ENCODE measurements around the gene SLC38A1. TPM values are rescaled to one million over a fixed set of nuclear protein-coding genes. Genes with fewer than 3 reads are reported as not detected.

Gene SLC38A1
- total RNA-seq, 2 donors from 2014 or later: 265 to 277 TPM

DNA sequence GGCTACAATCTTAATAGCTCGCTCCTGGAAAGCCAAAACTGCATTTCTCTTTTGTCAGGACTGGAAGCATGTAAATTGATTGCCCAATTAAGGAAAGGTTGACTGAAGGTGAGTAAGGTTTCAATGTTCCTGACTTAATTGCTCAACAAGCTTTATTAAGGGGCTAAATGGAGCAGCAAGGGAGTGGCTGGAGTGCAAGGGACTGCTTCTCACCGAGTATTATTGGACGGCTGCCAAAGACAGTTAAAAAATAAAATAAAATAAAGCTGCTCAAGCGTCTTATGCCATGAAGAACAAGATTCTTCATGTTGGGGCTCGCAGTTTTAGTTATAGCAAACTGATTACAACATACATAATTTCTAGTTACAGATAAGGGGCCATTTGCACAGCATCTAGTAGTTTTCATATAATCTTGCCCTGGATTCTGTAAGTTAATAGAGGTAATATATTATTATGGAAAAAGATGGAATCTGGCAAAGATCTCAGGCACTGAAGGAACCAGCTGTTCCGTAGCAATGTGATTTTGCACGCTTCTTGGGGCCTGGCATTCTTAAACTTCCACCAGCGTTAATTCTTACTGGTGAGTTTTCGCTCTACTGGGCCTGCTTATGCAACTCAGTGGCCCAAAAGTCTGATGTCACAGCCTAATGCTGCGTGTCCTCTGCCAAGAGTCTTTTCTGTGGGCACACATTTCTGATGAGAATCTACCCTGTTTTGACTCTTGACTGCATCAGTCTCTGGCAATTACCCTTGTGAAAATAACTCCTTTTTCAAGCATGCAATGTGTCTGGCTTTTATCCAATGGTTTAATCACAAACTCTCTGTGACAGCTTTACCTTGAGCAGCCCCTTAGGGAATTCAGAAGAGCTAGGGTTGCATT is 108.5 kb downstream of the SLC38A1 start:
- Mint-ChIP-seq H3K9me3 (peaks cover 6 to 7% of the 10 kb centered on the region in 2 donors), H3K4me3 (no peak overlapping the region), H3K36me3 (ENCODE audit: insufficient read depth in 2 of 2) (peaks cover 8 to 12% of the 10 kb centered on the region in 2 donors), H3K27me3 (ENCODE audit: low read depth) (no peaks in the 10 kb centered on the region), H3K4me1 (ENCODE audit: low read depth) (peaks cover 15% of the 10 kb centered on the region), H3K27ac (no peak overlapping the region)
- DNase-seq: no peak
- no peak for ATAC-seq (replicated peaks in 1 of 2)

GRCh38 chr12:46159309-46159901 is 109.4 kb downstream of the SLC38A1 start:
- H3K4me3 Mint-ChIP-seq: no peak overlapping the region
- peaks cover 8 to 12% of the 10 kb centered on the region in 2 donors for H3K36me3 Mint-ChIP-seq (ENCODE audit: insufficient read depth in 2 of 2)

GRCh38 chr12:46158501-46158900 is 110.3 kb downstream of the SLC38A1 start:
- Mint-ChIP-seq H3K4me3 (no peak overlapping the region), H3K27me3 (ENCODE audit: low read depth) (no peaks in the 10 kb centered on the region), H3K9me3 (peaks cover 6 to 7% of the 10 kb centered on the region in 2 donors), H3K4me1 (ENCODE audit: low read depth) (peaks cover 15% of the 10 kb centered on the region), H3K27ac (no peak overlapping the region), H3K36me3 (ENCODE audit: insufficient read depth in 2 of 2) (peaks cover 8 to 12% of the 10 kb centered on the region in 2 donors)
- ATAC-seq (replicated peaks in 1 of 2) (no peak), DNase-seq (no peak)

More at GRCh38 chr12:46159309-46159901, 109.4 kb downstream of the SLC38A1 start:
- H3K9me3 Mint-ChIP-seq: peaks cover 6 to 7% of the 10 kb centered on the region in 2 donors
- H3K27ac Mint-ChIP-seq: no peak overlapping the region
- peaks cover 15% of the 10 kb centered on the region for H3K4me1 Mint-ChIP-seq (ENCODE audit: low read depth)
- no peak for DNase-seq
- ATAC-seq (replicated peaks in 1 of 2): no peak
- H3K27me3 Mint-ChIP-seq (ENCODE audit: low read depth): no peaks in the 10 kb centered on the region

- H3K4me3 Mint-ChIP-seq: no peak overlapping the region
- H3K9me3 Mint-ChIP-seq: peaks cover 6 to 7% of the 10 kb centered on the region in 2 donors
- H3K27ac Mint-ChIP-seq: no peak overlapping the region
- ATAC-seq (replicated peaks in 1 of 2) (no peak), DNase-seq (no peak)
- peaks cover 8 to 12% of the 10 kb centered on the region in 2 donors for H3K36me3 Mint-ChIP-seq (ENCODE audit: insufficient read depth in 2 of 2)
- peaks cover 15% of the 10 kb centered on the region for H3K4me1 Mint-ChIP-seq (ENCODE audit: low read depth)
- H3K27me3 Mint-ChIP-seq (ENCODE audit: low read depth): no peaks in the 10 kb centered on the region
Observed at GRCh38 chr12:46154221-46154985, 114.4 kb downstream of the SLC38A1 start.

- ATAC-seq (replicated peaks in 1 of 2) (no peak), DNase-seq (no peak)
- no peak overlapping the region for H3K27ac Mint-ChIP-seq
Observed at GRCh38 chr12:46153268-46153872, 115.5 kb downstream of the SLC38A1 start.

GRCh38 chr12:46152456-46152855 is 116.4 kb downstream of the SLC38A1 start:
- H3K27ac Mint-ChIP-seq: no peak overlapping the region
- no peak for DNase-seq
- ATAC-seq (replicated peaks in 1 of 2): no peak
- H3K4me1 Mint-ChIP-seq (ENCODE audit: low read depth): peaks cover 3% of the 10 kb centered on the region
- H3K9me3 Mint-ChIP-seq: peaks cover 6 to 7% of the 10 kb centered on the region in 2 donors
- peaks cover 7% of the 10 kb centered on the region for H3K27me3 Mint-ChIP-seq (ENCODE audit: low read depth)
- no peak overlapping the region for H3K4me3 Mint-ChIP-seq
- H3K36me3 Mint-ChIP-seq (ENCODE audit: insufficient read depth in 2 of 2): peaks cover 8 to 12% of the 10 kb centered on the region in 2 donors

More at GRCh38 chr12:46153268-46153872, 115.5 kb downstream of the SLC38A1 start:
- Mint-ChIP-seq H3K4me1 (ENCODE audit: low read depth) (peaks cover 12% of the 10 kb centered on the region), H3K9me3 (peaks cover 6 to 7% of the 10 kb centered on the region in 2 donors), H3K36me3 (ENCODE audit: insufficient read depth in 2 of 2) (peaks cover 8 to 12% of the 10 kb centered on the region in 2 donors), H3K27me3 (ENCODE audit: low read depth) (peaks cover 3% of the 10 kb centered on the region), H3K4me3 (no peak overlapping the region)

- Mint-ChIP-seq H3K9me3 (no peaks in the 10 kb centered on the region), H3K4me1 (ENCODE audit: low read depth) (no peaks in the 10 kb centered on the region), H3K4me3 (no peak overlapping the region), H3K27me3 (ENCODE audit: low read depth) (peaks cover 7% of the 10 kb centered on the region), H3K27ac (no peak overlapping the region), H3K36me3 (ENCODE audit: insufficient read depth in 2 of 2) (no peaks in the 10 kb centered on the region)
- ATAC-seq (replicated peaks in 1 of 2) (no peak), DNase-seq (no peak)
Observed at GRCh38 chr12:46150735-46151134, 118.1 kb downstream of the SLC38A1 start.

DNA sequence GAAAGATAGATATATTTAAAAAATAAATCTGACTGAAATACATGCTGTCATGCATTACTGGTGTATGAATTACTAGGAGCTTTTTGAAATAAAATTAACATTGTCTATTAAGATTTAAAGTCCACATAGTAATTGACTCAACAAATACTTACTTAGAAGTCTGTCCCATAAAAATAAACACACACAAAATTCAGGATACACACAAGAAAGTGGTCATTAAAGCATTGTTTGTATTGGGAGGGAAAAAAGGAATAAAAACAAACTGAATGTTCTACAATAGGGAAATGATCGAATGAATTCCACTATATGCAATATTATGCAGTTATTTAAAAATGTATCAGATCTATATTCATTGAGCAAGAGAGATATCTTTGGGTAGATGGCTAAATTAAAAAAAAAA is 118.9 kb downstream of the SLC38A1 start:
- Mint-ChIP-seq H3K36me3 (ENCODE audit: insufficient read depth in 2 of 2) (no peaks in the 10 kb centered on the region), H3K4me1 (ENCODE audit: low read depth) (no peaks in the 10 kb centered on the region), H3K27ac (no peak overlapping the region), H3K9me3 (no peaks in the 10 kb centered on the region), H3K27me3 (ENCODE audit: low read depth) (peaks cover 7% of the 10 kb centered on the region), H3K4me3 (no peak overlapping the region)
- ATAC-seq (replicated peaks in 1 of 2) (no peak), DNase-seq (no peak)

GRCh38 chr12:46149079-46149464 is 119.8 kb downstream of the SLC38A1 start:
- Mint-ChIP-seq H3K27me3 (ENCODE audit: low read depth) (peaks cover 7% of the 10 kb centered on the region), H3K4me1 (ENCODE audit: low read depth) (no peaks in the 10 kb centered on the region), H3K9me3 (no peaks in the 10 kb centered on the region), H3K36me3 (ENCODE audit: insufficient read depth in 2 of 2) (no peaks in the 10 kb centered on the region), H3K4me3 (no peak overlapping the region), H3K27ac (no peak overlapping the region)
- ATAC-seq (replicated peaks in 1 of 2) (no peak), DNase-seq (no peak)

DNA sequence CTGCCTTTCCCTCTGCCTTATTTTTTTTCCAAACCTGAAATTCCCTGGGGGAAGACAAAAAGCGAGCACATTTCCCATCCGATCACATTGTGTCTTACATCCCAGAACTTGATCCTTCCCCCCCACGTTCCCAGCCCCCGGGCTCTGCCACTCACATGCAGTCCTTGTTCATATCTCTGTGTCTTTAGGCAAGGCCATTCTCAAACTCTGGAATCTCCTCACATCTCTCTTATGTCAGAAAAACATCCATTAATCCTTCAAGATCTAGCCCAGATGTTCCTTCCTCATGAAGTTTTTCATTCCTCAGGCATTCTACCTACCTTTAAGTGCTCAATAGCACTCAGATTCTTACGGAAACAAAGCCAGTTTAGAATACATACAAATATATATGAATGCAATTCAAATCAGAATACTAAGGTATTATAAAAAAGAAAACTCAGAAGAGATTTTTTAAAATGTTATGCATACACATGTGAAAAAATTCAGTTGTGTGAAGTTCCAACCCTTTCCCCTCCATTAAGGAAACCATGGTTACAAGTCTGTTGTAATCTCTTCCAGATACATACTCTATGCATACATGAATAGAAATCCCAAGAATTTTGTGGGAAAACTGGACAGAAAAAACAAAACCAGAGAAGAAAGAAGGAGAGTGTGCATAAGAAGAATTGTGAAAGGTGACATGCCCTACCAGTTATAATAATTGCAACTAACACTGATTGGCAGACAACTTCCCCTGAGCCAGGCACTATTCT is 120.3 kb downstream of the SLC38A1 start:
- Mint-ChIP-seq H3K9me3 (no peaks in the 10 kb centered on the region), H3K4me3 (no peak overlapping the region), H3K27ac (peak overlapping the region; percentile 38), H3K36me3 (ENCODE audit: insufficient read depth in 2 of 2) (no peaks in the 10 kb centered on the region), H3K4me1 (ENCODE audit: low read depth) (no peaks in the 10 kb centered on the region), H3K27me3 (ENCODE audit: low read depth) (peaks cover 7% of the 10 kb centered on the region)
- ATAC-seq (replicated peaks in 1 of 2) (no peak), DNase-seq (no peak)

DNA sequence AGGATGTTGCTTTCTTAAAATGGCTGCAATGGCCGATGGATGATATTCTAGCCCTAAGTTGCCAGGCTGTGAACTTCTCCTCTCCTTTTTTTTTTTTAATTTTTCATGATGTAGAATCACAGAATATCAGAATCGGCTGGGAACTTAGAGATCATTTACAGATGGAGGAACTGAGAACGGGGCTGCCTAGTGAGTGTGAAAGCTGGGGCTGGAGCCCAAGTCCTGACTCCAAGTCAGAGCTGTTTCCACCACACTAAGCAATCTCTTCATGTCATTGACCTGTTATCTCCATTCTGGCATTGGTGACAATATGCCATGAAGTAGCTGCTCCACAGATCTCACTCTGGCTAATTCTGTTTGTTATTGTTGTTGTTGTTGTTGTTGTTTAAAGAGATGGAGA is 121.7 kb downstream of the SLC38A1 start:
- Mint-ChIP-seq H3K36me3 (ENCODE audit: insufficient read depth in 2 of 2) (no peaks in the 10 kb centered on the region), H3K4me1 (ENCODE audit: low read depth) (no peaks in the 10 kb centered on the region), H3K27me3 (ENCODE audit: low read depth) (peaks cover 7% of the 10 kb centered on the region), H3K9me3 (no peaks in the 10 kb centered on the region), H3K4me3 (no peak overlapping the region), H3K27ac (no peak overlapping the region)
- ATAC-seq (replicated peaks in 1 of 2) (no peak), DNase-seq (no peak)

DNA sequence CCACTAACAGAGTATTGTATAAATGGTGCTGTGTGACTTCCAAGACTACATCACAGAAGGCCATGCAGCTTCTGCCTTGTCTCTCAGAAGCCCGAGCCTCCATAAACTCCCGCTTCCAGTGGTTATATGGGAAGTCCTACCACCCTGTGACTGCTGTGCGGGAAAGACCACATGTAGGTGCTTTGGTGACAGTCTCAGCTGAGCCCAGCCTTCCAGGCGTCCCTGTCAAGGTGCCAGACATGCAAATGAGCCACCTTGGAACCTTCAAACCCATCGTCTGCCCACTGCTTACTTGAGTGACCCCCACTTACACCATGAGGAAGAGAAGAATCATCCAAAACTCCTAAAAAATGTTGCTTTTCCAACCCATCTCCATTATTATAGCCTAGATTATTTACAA is 123.0 kb downstream of the SLC38A1 start:
- Mint-ChIP-seq H3K27ac (no peak overlapping the region), H3K36me3 (ENCODE audit: insufficient read depth in 2 of 2) (no peaks in the 10 kb centered on the region), H3K9me3 (no peaks in the 10 kb centered on the region), H3K27me3 (ENCODE audit: low read depth) (peaks cover 7% of the 10 kb centered on the region), H3K4me3 (no peak overlapping the region), H3K4me1 (ENCODE audit: low read depth) (no peaks in the 10 kb centered on the region)
- no peak for ATAC-seq (replicated peaks in 1 of 2)
- DNase-seq: no peak
